Stimulated activated CD8-positive, alpha-beta memory T cell treated with anti-CD3 and anti-CD28 coated beads, Interleukin-12 subunit alpha, Interleukin-12 subunit beta, amount 100 ng/mL, for 1 hour (primary cell): ENCODE measurements around the gene PARD6G.

Experiments used
- DNase-seq: peaks from one replicate; pipeline ENCODE4 v3.0.0-alpha.2; 2020; ENCODE audit warnings: low read depth

PARD6G gene

DNA sequence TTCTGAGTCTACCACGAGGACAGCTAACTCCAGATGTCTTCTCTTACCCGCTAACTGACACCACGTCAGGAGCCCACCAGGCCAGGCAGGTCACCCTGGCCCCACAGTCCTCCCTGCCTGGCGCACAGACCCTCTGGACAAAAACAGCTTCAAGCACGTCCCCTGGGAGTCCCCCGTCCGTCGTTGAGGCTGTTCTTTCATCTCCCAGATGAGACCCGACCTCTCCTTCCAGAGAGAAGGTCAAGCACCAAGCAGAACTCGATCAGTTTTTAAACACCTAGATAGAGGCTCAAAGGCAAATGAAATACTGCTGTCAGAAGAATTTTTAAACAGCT is 57.8 kb downstream of the PARD6G start:
- no peak for DNase-seq

DNA sequence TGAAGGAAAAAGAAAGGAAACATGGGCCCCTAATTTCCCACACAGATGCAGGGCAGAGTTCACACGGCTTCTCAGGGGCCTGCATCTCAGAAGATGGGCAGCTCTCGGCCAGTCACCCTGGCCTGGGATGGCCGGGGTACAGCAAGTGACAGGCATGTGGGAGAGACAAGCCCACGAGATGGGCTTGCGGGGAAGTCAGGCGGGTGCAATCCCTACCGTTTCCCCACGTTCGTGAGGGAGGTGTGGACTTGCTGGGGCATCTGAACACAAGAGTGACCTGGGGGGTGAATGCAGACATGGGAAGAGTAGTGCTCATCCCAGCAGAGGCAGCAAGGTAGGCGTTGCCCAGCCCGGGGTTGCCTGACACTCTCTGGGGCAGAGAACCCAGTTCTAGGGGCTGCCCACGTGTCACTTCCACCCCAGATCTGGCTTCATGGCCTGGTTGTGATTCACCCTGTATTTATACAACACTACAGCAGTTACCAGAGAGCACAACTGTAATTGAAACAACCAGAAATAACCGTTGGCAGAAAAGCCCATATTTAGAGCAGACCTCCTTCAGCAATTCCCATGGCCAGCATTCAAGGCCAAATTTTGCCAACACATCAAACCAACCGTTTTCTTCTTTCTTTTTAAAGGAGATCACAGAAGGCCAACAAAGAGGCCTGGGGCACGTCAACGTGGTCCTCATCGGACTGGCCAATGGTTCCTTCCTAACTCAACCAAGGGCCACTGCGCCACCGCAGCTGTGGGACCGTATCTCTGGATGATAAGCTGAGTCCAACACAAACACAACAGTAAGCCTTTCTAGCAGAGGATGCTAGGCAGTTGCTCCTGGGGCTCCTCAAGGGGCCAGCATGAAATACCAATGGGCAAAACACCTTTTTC is 58.4 kb downstream of the PARD6G start:
- DNase-seq, result no peak

DNA sequence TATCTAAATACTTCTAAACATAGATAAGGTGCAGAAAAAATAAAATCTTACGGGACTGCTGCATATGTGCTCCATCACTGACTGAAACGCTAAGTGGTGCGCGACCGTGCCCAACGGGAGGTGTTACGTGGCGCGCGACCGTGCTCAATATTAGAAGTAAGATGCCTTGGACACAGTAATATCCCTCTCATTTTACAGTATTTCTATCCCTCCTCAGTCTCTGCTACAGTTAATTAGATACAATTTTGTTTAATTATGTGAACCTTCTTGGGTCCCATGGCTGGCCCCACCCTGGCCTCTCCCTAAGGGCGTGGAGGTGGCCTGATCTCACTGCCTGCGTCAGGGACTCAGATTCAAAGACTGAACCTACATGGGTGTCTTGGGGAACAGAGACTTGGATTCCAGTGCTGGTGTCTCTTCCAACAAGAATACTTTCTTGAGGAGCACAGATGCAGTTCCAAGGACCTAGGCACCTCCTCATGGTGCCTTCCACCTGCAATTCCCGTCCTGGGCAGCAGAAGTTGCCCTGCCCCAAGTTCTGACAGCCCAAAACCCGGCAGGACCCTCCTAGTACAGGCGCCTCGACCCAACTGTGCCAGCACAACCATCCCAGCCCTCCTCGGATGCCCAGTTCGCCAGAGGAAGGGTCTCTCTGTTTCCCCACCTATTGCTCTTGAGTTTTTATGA is 59.2 kb downstream of the PARD6G start:
- DNase-seq, result no peak

DNA sequence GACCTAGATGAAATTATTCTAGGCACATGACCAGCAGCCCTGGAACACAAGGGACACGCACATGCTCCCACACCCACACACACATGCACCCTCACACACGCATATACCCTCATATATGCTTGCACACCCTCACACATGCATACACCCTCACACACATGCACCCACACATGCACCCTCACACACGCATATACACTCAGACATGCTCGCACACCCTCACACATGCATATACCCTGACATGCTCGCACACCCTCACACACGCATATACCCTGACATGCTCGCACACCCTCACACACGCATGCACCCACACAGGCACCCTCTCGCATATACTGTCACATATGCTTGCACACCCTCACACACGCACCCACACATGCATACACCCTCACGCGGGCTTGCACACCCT is 61.8 kb downstream of the PARD6G start:
- DNase-seq, result no peak

DNA sequence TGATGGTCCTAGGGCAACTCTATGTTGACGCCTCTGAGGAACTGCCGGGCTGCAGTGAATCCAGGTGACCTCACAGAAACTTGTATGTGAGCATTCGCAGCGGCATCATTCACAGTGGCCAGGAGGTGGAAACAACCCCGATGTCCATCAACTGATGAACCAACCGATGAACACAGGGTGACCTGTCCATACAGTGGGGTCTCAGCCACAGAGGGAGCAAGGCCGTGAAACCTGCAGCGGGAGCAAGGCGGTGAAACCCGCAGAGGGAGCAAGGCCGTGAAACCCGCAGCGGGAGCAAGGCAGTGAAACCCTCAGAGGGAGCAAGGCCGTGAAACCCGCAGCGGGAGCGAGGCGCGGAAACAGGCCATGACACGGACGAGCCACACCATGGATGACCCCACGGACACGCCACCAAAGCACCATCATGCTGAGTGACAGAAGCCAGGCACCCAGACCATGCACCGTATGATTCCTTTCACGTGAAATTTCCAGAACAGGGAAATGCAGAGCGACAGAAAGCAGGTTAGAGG is 63.0 kb downstream of the PARD6G start:
- DNase-seq, result no peak

DNA sequence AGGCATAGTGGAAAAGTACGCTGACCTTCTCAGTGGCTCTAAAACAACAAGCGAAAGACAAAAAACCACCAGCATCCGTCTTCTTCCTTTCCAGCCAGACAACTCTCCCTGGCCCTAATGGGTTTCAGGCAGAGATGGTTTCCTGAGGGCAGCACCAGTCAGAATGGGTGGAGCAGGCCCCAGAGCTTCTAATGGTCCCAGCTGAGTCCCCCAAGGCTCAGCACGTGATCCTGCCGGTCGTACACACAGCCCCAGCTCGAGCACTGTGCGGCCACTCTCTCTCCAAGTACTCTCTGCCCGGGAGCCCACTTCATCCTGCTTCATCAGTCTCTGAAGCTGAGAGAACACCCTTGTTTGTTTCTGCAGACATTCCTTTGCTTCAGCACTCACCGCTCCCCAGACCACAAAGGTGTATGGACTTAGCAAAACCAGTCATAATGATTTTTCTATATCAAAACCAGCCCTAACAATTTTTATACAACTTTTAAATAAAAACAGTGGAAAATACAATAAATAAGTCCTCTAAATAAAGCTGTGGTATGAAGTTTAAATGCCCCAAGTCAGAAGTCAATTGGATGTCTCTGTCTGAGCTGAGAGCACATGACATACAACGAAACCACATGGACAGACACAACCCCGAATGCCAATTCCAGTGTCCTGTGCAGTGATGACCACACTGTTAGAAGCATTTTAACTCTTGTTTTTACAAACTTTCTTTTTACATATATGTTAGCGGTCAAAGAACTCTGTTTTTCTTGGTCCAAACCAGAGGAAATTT is 63.9 kb downstream of the PARD6G start:
- no peak for DNase-seq

DNA sequence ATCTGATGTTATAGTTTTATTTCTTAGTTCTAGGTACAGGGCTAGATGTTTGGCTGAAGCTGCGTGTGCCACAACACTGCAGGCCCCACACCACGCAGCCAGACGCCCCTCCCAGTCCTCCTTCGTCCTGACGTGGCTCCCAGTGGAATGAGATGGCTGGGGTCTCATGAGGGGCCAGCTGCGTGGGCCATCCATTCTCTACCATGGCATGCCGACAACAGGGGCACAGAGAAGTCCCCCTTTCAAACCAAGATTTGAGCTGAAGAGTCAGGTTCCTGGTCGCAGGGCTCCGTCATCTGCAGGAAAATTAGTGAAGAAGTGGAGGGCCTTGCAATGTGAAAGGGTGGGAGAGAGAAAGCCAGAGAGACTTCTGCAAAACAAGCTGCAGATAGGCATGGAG is 64.5 kb downstream of the PARD6G start:
- DNase-seq, result no peak

DNA sequence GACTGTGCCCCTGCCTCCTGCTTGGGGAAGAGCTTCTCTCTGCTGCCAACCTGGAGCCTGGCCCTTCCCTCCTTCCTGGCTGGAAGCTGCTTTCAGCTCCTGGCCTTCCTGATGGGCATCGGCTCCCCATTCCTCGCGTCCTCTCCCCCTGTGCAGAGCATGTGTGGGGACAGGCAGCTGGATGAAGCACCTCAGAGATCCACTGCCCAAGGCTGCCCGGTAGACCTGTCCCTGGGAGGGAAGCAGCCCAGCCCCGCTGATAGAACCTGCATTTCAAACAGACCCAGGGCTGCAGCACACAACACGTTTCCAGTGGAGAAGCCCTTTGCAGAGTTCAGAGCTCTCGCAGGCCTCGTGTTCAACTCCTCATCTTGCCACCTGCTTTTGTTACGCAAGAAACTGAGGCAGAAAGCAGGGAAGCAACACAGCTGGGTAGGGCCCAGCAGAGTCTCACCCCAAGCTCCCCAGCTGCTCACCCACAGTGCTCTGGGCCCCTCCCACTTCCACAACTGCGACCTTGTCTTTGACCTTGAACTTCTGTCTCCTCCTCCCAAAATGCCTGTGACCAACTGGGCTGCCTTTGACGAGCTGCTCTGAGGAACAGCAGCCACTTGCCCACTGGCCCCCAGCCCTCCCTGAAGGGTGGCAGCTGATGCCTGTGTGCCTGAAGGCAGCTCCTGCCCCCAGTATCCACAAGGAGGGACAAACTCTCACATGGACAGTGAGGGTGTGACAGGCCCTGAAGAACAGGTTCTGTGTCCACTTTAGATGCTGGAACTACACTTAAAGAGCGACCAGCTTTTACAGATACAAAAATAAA is 65.5 kb downstream of the PARD6G start:
- DNase-seq, result no peak

DNA sequence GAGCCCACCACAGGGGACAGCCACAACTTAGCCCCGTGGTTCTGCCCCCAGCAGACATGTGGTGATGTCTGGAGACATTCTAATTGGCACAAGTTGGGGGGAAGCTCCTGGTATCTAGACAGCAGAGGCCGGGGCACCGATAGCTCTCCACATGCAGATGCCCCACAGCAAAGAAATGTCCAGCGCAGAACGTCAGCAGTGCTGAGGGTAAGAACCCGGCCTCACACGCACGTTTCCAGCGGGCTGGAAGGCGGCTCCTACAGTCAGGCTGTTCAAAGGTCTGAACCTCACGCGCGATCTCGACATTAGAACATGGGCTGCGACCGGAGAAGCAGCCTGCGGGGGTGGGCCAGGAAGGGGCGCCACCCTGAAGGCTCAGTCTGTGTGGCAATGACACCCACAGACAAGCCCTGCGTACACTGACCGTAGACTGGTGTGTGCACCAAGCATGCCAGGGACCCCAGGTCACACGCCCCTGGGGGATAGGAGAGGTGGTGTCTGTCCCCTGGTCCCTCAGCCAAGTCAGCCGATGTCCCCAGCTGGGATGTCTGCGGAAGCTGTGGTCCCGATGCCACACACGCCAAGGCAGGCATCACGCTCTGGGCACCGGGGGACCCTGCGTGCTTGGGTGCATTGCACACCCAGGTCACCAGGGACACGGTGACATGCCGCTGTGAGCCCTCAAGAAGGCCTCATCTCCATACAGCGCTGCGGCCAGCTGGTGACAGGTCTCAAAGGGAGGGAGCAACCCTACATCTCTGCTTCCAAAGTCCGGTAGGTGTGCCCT is 66.3 kb downstream of the PARD6G start:
- no peak for DNase-seq

DNA sequence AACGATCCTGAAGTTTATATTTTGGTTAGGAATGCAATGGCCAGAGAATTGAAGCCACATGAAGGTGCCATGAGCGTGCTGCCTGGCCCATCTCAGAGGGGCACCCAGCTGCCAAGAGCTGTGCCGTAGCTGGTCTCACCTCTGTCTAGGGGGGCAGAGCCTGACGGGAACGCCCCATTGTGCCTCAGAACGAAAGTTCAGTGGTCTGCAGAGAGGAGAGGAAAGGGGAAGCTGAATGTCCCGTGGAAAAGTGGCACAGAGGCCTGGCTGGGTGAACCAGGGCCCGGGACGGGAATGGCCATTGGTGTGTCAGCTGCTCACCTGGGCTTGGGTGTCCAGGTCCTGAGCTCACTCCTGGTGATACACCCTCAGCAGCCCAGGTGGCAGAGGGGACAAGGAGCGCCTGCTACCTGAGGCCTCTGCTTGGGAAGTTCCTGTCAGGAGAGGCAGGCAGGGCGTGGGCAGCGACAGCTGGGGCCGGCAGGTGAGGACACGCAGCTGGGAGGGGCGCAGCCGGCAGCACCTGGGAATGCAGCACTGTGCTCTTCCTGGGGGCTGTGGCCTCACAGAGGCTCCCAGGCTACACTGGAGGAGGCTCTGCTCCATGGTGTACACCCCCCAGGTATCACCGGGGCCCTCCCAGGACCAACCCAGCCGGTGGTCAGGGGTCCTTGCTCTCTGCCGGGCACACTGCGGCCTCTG is 67.3 kb downstream of the PARD6G start:
- no peak for DNase-seq

DNA sequence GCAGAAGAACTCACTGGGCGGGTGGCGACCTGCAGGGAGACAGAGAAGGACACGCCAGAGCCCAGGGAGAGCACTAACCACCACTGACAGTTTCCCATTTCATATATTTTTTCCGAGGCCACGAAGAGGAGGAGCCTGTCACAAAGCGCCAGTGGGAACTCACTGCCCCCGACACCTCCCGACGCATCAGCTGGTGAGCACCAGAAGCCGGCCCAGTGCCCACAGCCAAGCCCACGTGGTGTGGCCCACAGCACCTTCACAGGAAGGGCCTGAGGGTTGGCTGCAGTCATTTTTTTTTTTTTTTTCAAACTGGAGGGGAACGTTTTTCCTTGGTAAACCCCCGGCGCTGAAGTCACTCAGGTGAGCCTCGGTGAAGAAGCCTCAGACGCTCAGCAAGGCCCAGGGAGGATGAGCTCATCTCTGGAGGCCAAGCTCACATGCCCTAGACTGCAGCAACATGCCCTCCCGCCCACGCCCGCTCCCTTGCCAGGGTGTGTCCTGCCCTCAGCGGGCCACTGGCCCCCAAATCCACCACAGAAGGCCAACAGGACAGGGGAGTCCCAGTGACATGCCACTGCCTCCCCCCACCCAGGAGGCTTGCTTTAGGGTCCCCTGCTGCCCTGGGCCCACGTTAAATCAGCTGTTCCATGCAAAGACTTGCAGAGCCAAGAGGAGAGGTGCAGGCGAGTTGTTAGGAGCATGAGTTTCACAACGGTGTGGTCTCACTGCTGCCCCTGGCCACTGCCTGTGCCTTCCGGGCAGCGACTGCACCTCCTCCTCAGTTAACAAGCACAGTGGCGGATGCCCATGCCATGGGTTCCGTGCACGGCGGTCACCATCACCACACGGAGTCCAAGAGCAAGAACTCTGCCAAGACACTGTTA is 68.1 kb downstream of the PARD6G start:
- no peak for DNase-seq

DNA sequence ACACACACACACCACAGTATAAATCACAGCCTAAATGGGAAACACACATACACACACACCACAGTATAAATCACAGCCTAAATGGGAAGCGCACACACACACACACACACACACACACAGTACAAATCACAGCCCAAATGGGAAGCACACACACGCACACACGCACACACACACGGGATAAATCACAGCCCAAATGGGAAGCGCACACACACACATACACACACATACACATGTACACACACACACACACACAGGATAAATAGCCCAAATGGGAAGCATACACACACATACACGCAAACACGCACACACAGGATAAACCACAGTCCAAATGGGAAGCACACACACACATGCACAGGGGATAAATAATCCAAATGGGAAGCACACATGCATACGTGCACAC is 70.2 kb downstream of the PARD6G start:
- no peak for DNase-seq

DNA sequence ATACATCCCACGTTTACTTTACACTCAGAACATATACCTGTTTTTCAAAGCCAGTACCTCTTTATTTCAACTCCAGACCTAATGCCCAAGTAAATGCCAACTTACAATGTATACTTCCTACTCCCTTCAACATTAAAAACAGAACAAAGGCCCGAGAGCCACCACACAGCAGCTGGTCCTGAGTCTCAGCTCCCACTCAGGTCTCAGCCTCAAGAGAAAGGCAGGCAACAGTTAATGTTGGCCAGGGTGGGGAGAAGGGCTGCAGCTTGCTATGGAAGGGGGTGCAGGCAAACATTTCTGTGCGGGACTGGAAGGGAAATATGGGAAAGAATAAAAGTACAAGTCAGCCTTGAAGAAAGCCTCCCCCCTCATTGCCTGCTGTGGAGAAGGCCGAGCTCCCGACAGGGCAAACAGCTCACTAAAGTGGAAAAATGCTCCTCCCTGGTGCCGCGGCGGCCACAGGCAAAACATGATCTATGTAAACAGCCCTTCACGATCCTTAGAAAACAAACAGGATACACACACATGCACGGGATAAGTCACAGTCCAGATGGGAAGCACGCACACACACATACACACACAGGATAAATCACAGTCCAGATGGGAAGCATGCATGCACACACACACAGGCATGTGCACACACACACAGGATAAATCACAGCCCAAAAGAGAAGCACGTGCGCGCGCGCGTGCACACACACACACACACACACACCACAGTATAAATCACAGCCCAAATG is 70.8 kb downstream of the PARD6G start:
- no peak for DNase-seq

DNA sequence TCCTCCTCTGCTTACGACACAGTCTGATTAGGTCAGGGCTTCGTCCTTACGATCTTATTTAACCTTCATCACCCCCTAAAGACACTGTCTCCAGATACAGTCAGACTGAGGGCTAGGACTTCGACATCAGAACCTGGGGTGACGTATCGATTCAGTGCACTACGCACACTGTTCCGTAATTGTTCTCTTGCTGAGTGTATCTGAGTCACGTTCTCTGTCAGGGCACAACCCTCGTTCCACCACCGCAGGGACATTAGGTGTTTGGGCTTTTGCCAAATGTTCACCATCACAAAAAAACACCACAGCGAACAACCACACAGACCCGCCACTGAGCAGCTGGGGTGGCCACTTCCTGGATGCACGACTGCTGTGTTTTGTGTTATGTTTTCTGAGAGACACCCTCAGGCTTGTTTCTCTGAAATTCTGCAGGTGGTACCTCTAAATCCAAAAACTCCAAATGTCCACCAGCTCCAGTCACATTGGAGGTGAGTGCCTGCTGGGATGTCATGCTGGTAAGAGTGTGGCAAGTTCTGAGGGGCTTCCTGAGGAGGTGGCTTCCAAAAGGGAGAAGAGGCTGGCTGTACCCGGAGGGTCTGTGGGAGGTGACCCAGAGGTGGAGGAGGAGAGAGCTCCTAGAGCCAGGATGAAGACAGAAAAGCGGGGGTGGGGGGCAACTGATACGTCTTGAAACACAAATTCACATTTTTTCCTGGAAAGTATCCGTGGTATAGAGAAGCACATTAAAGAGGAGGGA is 71.7 kb downstream of the PARD6G start:
- DNase-seq, result peak; percentile 23

DNA sequence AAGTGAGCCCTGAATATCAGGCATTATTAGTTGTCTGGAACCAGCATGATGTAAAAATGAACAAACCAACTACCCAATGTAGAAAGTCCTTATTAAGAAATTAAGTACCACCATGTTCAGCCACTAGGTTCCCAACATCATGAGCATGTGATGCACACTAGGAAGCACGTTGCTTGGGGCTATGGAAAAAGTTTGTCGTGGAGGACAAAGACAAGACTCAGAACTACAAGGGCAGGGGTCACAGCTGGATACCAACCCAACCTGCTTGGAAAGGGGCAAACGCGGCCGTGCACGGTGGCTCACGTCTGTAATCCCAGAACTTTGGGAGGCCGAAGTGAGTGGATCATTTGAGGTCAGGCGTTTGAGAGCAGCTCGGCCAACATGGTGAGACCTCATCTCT is 74.3 kb downstream of the PARD6G start:
- DNase-seq, result no peak

DNA sequence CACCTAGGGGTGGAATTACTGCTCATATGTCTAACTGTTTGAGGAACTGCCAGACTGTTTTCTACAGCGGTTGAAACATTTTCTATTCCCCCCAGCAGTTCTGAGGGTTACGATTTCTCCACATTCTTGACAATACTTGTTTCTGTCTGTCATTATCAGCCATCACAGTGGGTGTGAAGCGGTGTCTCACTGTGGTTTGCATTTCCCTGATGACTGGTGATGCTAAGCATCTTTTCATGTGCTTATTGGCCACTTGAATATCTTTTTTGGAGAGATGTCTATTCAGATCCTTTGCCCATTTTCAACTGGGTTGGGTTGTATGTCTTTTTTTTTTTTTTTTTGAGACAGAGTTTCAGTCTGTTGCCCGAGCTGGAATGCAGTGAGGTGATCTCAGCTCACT is 75.3 kb downstream of the PARD6G start:
- DNase-seq, result no peak

DNA sequence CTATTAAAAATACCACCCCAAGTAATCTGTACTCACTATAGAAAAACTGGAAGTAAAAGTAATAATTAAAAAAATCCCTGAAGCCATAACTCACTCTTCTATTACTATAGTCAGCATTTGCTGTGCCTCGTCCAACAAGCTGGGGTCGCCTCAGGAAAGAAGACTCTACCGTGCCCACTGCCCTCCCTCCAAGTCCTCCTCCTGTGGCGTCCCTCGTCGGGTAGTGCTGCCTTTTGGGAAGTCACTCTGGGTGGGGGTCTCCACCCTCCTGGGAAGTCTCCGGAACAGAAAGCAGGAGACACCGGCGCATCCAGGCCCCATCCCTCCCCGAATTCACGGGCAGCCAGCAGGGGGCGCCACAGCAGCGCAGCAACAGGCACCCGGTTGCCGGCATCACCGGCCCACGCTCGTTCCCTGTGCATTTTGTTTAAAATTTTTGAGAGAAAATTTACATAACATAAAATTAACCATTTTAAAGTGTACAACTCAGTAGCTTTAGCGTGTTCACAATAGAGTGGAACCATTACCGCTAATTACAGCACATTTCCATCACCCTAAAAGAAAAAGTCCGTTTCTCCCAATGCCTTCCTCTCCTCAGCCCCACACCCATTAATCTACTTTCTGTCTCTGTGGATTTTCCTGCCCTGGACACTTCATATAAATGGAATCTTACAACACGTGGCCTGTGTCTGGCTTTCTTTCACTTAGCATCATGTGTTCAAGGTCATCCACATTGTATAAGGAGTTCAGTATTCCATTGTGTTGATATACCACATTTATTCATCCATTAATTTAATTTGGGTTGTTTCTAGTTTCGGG is 76.1 kb downstream of the PARD6G start:
- peak; percentile 22 for DNase-seq
